HepG2 (cell line): ENCODE data around the gene RASGRP4. TPM values are rescaled to one million over a fixed set of nuclear protein-coding genes. Genes with fewer than 3 reads are reported as not detected.

ENCODE experiments used
- ARID4A ChIP-seq: sonication (generic); formaldehyde crosslinking; IDR thresholded peaks from 2 replicates; pipeline ENCODE4 v1.5.0; 2020; ENCODE audit warnings: mild to moderate bottlenecking, missing genetic modification reagents, borderline replicate concordance
- GZF1 ChIP-seq: sonication (generic); formaldehyde crosslinking; IDR thresholded peaks from 2 replicates; pipeline ENCODE4 v1.5.1; 2020; ENCODE audit warnings: mild to moderate bottlenecking, missing genetic modification reagents
- HBP1 ChIP-seq: IDR thresholded peaks from 2 replicates; pipeline ENCODE4 v1.6.1; 2016; ENCODE audit warnings: low read depth, control low read depth
- MAX ChIP-seq: IDR thresholded peaks from 2 replicates; pipeline ENCODE4 v1.6.1; 2012; ENCODE audit warnings: inconsistent platforms
- MXD4 ChIP-seq: IDR thresholded peaks from 2 replicates; pipeline ENCODE4 v1.6.1; 2016; ENCODE audit warnings: mild to moderate bottlenecking, missing biosample characterization, missing genetic modification reagents
- SP2 ChIP-seq: sonication (generic); formaldehyde crosslinking; IDR thresholded peaks from 2 replicates; pipeline ENCODE4 v1.5.1; 2020; ENCODE audit warnings: mild to moderate bottlenecking, missing genetic modification reagents
- TGIF2 ChIP-seq: IDR thresholded peaks from 2 replicates; pipeline ENCODE4 v1.6.1; 2016; ENCODE audit warnings: control low read depth, missing compliant biosample characterization
- ZBTB38 ChIP-seq: sonication (generic); formaldehyde crosslinking; IDR thresholded peaks from 2 replicates; pipeline ENCODE4 v1.5.1; 2020; ENCODE audit warnings: mild to moderate bottlenecking, missing genetic modification reagents
- ZNF552 ChIP-seq: sonication (generic); formaldehyde crosslinking; IDR thresholded peaks from 2 replicates; pipeline ENCODE4 v1.9.0; 2022; ENCODE audit warnings: missing genetic modification reagents, mild to moderate bottlenecking, borderline replicate concordance
- ZSCAN29 ChIP-seq: sonication (generic); formaldehyde crosslinking; conservative IDR thresholded peaks from 2 replicates; pipeline ENCODE4 v1.4.0; 2020; ENCODE audit warnings: mild to moderate bottlenecking, missing genetic modification reagents
- polyA plus RNA-seq, 8 experiments: library from polyadenylated mRNA; depleted of rRNA in 3 of 8; stranded (reverse) in 7 of 8; unstranded in 1 of 8; fragments of >200 nt; fragmentation: Illumina TruSeq in 4 of 8; extraction: Trizol in 4 of 8; gene quantifications; 2 replicates each; pipeline versions ENCODE4 v1.2.1 to v1.2.3, GENCODE V29; 2011 to 2016; ENCODE audit warnings: low read depth in 4 of 8, missing spikeins in 1 of 8, mixed read lengths in 1 of 8; ENCODE audit not compliant: insufficient read depth in 1 of 8
- total RNA-seq, 5 experiments: library from RNA; depleted of rRNA; stranded (reverse); fragments of >200 nt; fragmentation: Illumina TruSeq; extraction: Trizol; gene quantifications; 2 replicates each; pipeline ENCODE4 v1.2.3, GENCODE V29; 2016; ENCODE audit warnings: low read depth in 1 of 5

Gene RASGRP4
- total and polyA plus RNA-seq, 2 of the 13 experiments (the other 11 are each of a cell fraction or from before 2014, with no cell fraction given) = not detected

- TF ChIP-seq ARID4A = 0 out of 2 replicates have a peak, but pooled peaks have one; percentile 26
- no peak for TF ChIP-seq GZF1 (CRISPR knock-in tag)
- no peak for TF ChIP-seq SP2 (CRISPR knock-in tag)
- TF ChIP-seq MXD4 (CRISPR knock-in tag) = 0 out of 2 replicates have a peak, but pooled peaks have one; percentile 23
- peak; percentile 25; the same call in 1 of the 2 replicates for TF ChIP-seq MAX
- TF ChIP-seq TGIF2 (CRISPR knock-in tag) = peak; percentile 96
- 0 out of 2 replicates have a peak, but pooled peaks have one; percentile 51 for TF ChIP-seq ZNF552 (CRISPR knock-in tag)
- peak; percentile 47; the same call in 1 of the 2 replicates for TF ChIP-seq HBP1 (CRISPR knock-in tag)
- no peak for TF ChIP-seq ZSCAN29 (CRISPR knock-in tag)
- TF ChIP-seq ZBTB38 (CRISPR knock-in tag) = no peak
Measured at GRCh38 chr19:38370299-38370698, 55.7 kb downstream of the RASGRP4 start (continued).
